ENCODE results near the gene NATD1.

NATD1 gene

DNA sequence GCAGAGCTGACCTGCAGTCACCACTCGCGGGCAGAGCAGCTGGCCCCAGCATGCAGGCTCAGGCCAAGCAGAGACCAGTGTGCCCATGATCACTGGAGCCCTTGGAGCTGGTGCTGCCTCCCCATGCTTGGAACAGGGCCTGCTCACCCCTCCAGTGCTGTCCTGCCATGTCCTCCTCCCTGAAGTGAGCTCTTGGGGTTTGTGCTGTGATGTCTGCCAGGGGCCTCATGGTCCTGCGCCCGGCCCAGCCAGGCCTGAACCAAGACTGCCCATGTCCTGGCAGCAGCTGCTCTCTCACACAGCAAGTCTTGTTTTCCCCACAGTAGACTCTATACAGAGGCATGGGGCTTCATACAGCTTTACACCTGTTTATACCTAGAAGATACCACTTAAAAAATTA lies 63.8 kb downstream of the NATD1 start:
- no peak for DNase-seq

Measured in amniotic stem cell (primary cell).